IPS-15b (cell line): Measurements from ENCODE around the gene ASB10.

Experiments used
- H3K27me3 ChIP-seq: one replicate; pipeline ENCODE4 v1.6.1; 2013; ENCODE audit warnings: low read length; ENCODE audit not compliant: control insufficient read depth, insufficient read depth
- H3K36me3 ChIP-seq: one replicate; pipeline ENCODE4 v1.6.1; 2013; ENCODE audit warnings: low read length; ENCODE audit not compliant: control insufficient read depth, insufficient read depth
- H3K4me1 ChIP-seq: one replicate; pipeline ENCODE4 v1.6.1; 2013; ENCODE audit warnings: mild to moderate bottlenecking, low read length; ENCODE audit not compliant: control insufficient read depth, insufficient read depth
- H3K4me3 ChIP-seq: one replicate; pipeline ENCODE4 v1.5.1; 2013; ENCODE audit warnings: low read depth, low read length
- H3K9ac ChIP-seq: one replicate; pipeline ENCODE4 v1.6.1; 2013; ENCODE audit warnings: low read depth, mild to moderate bottlenecking, low read length
- H3K9me3 ChIP-seq: one replicate; pipeline ENCODE4 v1.6.1; 2013; ENCODE audit warnings: mild to moderate bottlenecking, low read length; ENCODE audit not compliant: control insufficient read depth, insufficient read depth

The ASB10 gene

DNA sequence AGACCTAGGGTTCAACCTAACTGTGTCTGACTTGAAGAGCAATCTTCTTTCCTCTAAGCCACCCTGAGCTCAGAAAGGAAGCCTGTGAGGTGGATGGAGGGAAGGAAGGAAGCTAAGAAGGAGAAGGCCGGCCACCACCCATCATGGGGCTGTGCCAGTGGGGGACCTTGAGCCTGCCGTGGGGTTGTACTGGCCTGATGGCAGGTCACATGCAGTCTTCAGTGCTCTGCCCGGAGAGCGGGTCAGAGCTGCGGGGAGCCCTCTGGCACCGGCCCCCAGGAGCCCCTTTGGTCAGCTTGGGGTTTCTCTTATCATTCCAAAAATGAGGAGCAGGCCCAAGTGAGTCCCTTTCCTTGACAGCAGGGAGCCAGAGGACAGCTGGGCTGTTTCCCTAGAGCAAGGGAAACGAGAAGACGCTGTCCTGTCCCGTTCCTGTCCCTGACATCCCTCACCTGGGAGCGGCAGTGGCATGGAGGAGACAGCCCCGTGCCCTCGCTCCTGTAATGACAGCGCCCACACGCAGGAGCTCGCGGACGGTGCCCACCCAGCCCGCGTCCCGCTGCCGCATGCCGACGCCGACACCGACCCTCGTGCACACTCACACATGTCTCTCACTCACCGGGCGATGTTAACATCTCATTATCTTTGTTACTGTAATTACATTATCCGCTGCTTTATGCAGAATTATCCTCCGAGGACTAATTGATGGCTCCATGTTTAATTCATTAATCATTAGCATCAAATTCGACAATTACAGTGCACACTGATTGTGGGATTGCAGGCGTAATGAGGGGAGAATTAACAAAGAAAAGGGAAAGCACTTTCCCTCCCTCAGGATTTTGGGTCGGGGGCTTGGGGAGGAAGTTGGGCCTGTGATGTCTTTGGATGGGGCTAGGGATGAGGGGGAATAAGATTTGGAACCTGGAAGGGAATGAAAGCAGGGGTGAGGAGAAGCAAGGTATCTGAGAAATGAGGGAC, 50.9 kb downstream of the ASB10 start:
- Histone ChIP-seq H3K4me1 (peaks cover 7% of the 10 kb centered on the region), H3K4me3 (no peak overlapping the region), H3K36me3 (peaks cover 3% of the 10 kb centered on the region), H3K9ac (no peak overlapping the region), H3K9me3 (no peaks in the 10 kb centered on the region), H3K27me3 (peaks cover 25% of the 10 kb centered on the region)

GRCh38 chr7:151135525-151135845, 51.6 kb downstream of the ASB10 start:
- Histone ChIP-seq H3K9ac (no peak overlapping the region), H3K4me1 (peaks cover 7% of the 10 kb centered on the region), H3K27me3 (peaks cover 22% of the 10 kb centered on the region), H3K36me3 (peaks cover 5% of the 10 kb centered on the region), H3K9me3 (no peaks in the 10 kb centered on the region), H3K4me3 (no peak overlapping the region)

DNA sequence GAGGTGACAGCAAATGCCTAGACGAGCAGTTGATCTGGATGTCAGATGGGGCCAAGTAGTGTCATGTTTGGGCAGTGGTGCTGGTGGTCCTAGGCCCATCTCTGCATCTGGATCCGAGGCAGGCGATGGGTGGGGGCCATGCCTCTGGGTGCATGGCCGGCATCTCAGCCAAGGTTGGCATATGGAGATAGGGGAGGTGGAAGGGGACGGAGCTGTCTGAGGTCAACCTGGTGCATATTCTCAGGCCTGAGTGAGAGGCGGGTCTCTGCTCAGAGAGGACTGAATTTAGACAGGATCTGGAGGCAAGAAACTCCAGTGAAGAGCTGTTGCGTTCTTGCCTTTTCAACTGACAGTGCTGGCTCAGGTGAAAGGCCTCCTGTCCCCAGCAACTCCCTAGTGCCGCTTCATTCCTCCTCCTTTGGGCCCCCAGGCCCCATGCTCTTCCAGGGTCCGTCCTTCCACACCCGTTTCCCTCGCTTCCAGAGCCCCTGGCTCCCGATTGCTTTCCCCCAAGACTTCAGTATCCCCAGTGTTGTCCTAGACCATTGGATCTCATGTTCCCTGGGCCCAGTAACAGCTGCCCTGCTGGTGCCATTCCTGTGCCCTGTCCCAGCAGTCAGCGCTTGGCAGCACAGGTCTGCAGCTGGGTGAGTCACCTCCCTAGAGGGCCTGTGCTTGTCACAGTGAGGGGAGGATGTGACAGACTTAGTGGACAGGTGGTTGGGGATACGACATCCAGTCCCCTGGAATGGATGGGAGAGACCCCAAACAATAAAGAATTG, 52.1 kb downstream of the ASB10 start:
- H3K9me3 ChIP-seq, result no peaks in the 10 kb centered on the region
- H3K27me3 ChIP-seq, result peaks cover 16% of the 10 kb centered on the region
- H3K4me3 ChIP-seq, result no peak overlapping the region
- no peak overlapping the region for H3K9ac ChIP-seq
- peaks cover 7% of the 10 kb centered on the region for H3K4me1 ChIP-seq
- H3K36me3 ChIP-seq, result peaks cover 7% of the 10 kb centered on the region

DNA sequence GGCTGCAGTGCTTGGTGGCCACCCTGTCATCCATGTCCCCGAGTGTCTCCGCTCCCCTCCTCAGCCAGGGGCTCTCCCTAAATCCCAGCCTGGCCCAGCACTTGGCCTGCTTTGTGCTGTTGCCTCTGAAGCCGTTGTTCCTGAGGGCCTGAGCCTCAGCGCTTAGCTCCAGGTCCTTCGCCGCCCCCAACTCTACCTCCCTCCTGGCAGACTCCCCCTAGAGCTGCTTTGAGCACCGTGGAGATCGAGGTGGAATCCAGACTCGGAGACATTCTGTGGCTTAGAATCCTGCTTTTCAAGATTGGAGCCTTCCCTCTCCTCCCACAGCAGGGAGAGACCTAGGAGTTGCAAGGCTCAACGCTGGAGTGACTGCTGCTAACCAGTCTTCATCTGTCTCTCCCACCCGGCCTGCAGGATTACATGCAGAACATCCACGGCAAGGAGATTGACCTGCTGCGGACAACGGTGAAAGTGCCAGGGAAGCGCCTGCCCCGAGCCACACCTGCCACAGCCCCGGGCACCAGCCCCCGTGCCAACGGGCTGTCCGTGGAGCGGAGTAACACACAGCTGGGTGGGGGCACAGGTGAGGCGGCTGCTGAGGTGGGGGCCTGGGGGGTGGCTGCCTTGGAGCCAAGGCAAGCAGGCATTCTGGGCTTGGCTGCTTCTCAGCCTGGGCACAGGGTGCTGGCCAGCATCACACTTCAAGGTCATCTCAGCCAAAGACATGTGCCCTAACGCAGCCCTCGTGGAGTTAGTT, 52.9 kb downstream of the ASB10 start:
- Histone ChIP-seq H3K9me3 (no peaks in the 10 kb centered on the region), H3K36me3 (peaks cover 9% of the 10 kb centered on the region), H3K4me1 (peaks cover 3% of the 10 kb centered on the region)

DNA sequence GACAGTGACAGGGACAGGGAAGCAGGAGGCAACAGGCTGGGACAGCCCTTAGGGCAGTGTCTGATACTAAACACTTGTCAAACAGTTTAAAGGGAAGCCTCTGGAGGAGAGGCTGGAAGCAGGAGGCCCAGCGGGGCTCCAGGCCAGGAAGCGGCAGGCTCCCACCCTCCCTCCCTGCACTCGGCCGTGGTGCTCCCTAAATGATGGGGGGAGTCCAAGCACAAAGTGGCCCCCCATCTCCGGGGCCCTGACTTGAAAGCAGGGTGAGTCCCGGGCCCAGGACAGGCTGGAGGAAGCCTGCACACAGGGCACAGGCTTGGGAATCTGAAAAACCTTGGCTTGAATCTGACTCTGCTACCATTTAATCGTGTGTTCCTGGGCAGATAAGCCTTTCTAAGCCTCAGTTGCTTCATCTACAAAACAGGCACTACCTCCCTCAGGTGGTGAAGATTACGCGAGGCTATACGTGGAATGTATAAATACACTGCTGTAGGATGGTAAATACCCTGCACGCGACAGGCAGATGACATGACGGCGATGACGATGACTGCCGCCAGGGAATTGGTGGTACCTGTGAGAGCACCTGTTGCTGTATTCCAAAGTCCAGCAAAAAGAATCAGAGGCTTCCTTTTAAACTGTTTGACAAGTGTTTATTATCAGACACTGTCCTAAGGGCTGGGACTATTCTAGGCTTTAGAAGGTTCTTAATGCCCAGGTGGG, 53.6 kb downstream of the ASB10 start:
- peaks cover 2% of the 10 kb centered on the region for H3K27me3 ChIP-seq
- H3K4me1 ChIP-seq, result no peaks in the 10 kb centered on the region
- peaks cover 14% of the 10 kb centered on the region for H3K36me3 ChIP-seq
- H3K9me3 ChIP-seq, result no peaks in the 10 kb centered on the region
- no peak overlapping the region for H3K4me3 ChIP-seq
- no peak overlapping the region for H3K9ac ChIP-seq

More for the DNA sequence above, 52.9 kb downstream of the ASB10 start:
- Histone ChIP-seq H3K4me3 (no peak overlapping the region), H3K9ac (no peak overlapping the region), H3K27me3 (peaks cover 8% of the 10 kb centered on the region)

DNA sequence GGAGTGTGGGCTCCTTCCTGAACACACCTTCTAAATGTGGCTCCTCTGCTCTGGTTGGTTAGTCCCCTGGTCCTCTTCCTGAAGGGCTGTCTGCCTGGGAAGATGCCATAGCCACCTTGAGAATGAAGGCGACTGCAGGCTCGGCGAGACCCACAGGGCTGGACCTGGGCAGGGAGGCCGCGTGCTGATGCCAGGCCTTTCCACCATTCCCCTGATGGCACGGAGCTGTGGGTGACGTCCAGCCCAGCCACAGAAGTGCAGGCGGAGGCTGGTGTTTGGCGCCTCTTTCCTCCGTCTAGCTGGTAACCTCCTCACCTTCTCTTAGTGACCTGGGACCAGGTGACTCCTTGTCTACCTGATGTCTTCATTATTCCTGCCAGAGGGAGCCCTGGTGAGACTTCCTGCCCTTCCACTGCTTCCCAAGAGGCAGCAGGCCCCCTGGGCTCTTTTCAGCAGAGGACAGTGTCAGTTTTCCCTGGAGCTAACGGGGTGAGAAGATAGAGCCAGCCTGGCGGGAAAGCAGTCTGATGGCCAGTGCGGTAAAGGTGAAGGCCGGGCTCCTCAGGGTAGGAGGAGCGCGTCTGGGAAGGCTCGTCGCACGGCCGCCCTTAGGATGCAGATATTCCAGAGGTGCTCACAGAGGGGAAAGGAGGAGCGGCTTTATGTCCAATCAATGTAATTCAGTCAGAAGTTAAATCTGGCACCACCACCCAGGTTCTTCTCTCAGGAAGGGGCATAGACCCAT, 54.4 kb downstream of the ASB10 start:
- Histone ChIP-seq H3K36me3 (peaks cover 14% of the 10 kb centered on the region), H3K9me3 (no peaks in the 10 kb centered on the region), H3K4me3 (no peak overlapping the region), H3K4me1 (no peaks in the 10 kb centered on the region), H3K27me3 (peaks cover 2% of the 10 kb centered on the region), H3K9ac (no peak overlapping the region)

DNA sequence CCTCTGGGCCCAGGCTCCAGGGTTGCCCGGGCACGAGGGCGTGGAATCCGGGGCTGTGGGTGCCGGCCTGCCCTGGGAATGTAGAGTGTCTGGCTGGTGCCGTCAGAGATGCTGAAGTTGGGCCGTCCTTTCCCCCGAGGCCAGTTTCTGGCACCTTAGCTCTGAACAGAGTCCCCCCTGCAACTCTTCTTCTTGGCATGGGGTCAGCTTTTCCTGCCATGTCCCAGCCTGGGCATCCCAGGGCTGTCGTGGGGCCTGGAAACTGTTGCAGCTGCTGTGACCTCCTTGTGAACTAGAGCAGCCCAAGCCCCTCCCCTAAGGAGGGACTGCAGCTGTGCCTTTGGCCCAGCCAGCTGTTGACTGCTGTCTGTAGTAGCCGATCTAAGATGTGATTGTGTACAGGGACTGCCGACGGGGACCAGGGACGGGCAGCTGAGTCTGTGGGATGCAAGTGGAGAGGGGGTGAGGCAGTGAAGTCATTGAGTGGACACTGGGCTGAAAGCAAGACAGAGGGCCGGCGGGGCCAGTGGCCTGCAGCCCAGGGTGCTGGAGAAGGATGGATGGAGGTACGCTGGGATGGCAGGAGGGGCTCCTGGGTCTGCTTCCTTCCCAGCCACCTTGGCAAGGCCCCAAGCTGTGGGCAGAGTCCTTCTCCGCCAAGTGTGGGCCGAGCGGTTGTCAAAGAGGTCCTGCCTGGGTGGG, 55.3 kb downstream of the ASB10 start:
- Histone ChIP-seq H3K36me3 (peaks cover 14% of the 10 kb centered on the region), H3K9me3 (no peaks in the 10 kb centered on the region), H3K9ac (no peak overlapping the region)

GRCh38 chr7:151131224-151131591, 55.8 kb downstream of the ASB10 start:
- Histone ChIP-seq H3K9ac (no peak overlapping the region), H3K4me3 (no peak overlapping the region), H3K36me3 (peaks cover 14% of the 10 kb centered on the region), H3K27me3 (peaks cover 11% of the 10 kb centered on the region), H3K9me3 (no peaks in the 10 kb centered on the region), H3K4me1 (peaks cover 5% of the 10 kb centered on the region)

More for the DNA sequence above, 55.3 kb downstream of the ASB10 start:
- Histone ChIP-seq H3K4me1 (peaks cover 2% of the 10 kb centered on the region), H3K4me3 (no peak overlapping the region), H3K27me3 (peaks cover 9% of the 10 kb centered on the region)

- Histone ChIP-seq H3K27me3 (peaks cover 11% of the 10 kb centered on the region), H3K9me3 (no peaks in the 10 kb centered on the region), H3K4me3 (no peak overlapping the region), H3K9ac (no peak overlapping the region), H3K4me1 (peaks cover 5% of the 10 kb centered on the region), H3K36me3 (peaks cover 14% of the 10 kb centered on the region)
Observed at GRCh38 chr7:151130741-151131157, 56.3 kb downstream of the ASB10 start.

DNA sequence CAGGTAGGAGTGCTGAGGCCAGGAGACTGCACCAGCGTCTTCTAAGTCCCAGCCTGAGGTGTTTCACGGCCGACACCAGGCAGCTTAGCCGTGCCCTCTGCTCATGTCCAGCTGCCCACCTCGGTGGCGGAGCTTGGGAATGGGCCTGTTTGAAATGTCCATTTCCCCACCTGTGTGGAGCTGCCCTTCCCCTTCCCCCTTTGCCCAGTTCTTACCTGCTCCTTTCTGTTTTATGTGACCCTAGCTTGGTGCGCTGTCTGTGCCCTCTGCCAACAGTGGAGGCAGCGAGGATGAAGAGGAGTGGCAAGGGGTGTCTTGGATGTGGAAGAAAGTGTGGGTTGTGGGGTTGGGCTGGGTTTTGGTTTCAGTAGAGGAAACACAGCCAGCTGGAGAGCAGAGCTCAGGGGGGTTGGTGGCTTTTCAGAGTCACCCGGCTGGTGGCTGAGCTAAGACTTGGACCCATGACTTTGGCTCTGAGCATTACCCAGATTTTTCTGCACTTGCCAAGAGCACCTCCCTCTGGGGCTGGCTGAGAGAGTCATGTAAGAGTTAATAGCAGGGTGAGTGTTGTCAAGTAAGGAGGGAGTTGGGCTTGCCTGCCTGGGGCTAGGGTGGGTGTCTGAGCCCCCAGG, 57.0 kb downstream of the ASB10 start:
- no peak overlapping the region for H3K9ac ChIP-seq
- peaks cover 13% of the 10 kb centered on the region for H3K27me3 ChIP-seq
- peaks cover 14% of the 10 kb centered on the region for H3K36me3 ChIP-seq
- peaks cover 5% of the 10 kb centered on the region for H3K4me1 ChIP-seq
- H3K4me3 ChIP-seq, result no peak overlapping the region
- H3K9me3 ChIP-seq, result no peaks in the 10 kb centered on the region
